Neural cell (in vitro differentiated cells): ENCODE measurements around the gene ERVW-1. TPM values are rescaled to one million over a fixed set of nuclear protein-coding genes. Genes with fewer than 3 reads are reported as not detected.

ENCODE experiments used
- H2AFZ ChIP-seq: fragments of 200-600, 300-800 bp; sonication (generic), shearing (Covaris generic); 2 replicates; pipeline ENCODE4 v1.6.0; 2014; ENCODE audit warnings: low read depth, mild to moderate bottlenecking, antibody characterized with exemption, low read length, moderate library complexity
- H3F3A ChIP-seq: fragments of 200-600 bp; shearing (Covaris generic); 2 replicates; pipeline ENCODE4 v1.6.1; 2016; ENCODE audit warnings: mild to moderate bottlenecking, moderate library complexity, mixed read lengths, antibody characterized with exemption, low read length; ENCODE audit not compliant: insufficient read depth, poor library complexity, severe bottlenecking
- H3K27ac ChIP-seq: fragments of 200-600, 300-800 bp; sonication (generic), shearing (Covaris generic); 2 replicates; pipeline ENCODE4 v1.5.1; 2014; ENCODE audit warnings: mild to moderate bottlenecking, low read length, moderate library complexity
- H3K27me3 ChIP-seq: fragments of 300-800, 200-600 bp; sonication (generic), shearing (Covaris generic); 2 replicates; pipeline ENCODE4 v1.6.0; 2014; ENCODE audit warnings: mild to moderate bottlenecking, low read depth, low read length, moderate library complexity; ENCODE audit not compliant: insufficient read depth
- H3K36me3 ChIP-seq: fragments of 300-800, 200-600 bp; sonication (generic), shearing (Covaris generic); 2 replicates; pipeline ENCODE4 v1.5.1; 2014; ENCODE audit warnings: mild to moderate bottlenecking, antibody characterized with exemption, low read length, moderate library complexity; ENCODE audit not compliant: insufficient read depth
- H3K4me2 ChIP-seq: fragments of 300-800, 200-600 bp; sonication (generic), shearing (Covaris generic); 2 replicates; pipeline ENCODE4 v1.6.0; 2014; ENCODE audit warnings: mild to moderate bottlenecking, low read length
- H3K4me3 ChIP-seq: fragments of 300-800, 200-600 bp; sonication (generic), shearing (Covaris generic); 2 replicates; pipeline ENCODE4 v1.5.1; 2014; ENCODE audit warnings: mild to moderate bottlenecking, low read length, moderate library complexity
- H3K79me2 ChIP-seq: fragments of 200-600 bp; shearing (Covaris generic); replicated peaks from 2 replicates; pipeline ENCODE4 v1.6.0; 2014; ENCODE audit warnings: mild to moderate bottlenecking, low read length, moderate library complexity; ENCODE audit not compliant: insufficient read depth
- H3K9ac ChIP-seq: fragments of 300-800, 200-600 bp; sonication (generic), shearing (Covaris generic); 2 replicates; pipeline ENCODE4 v1.6.1; 2016; ENCODE audit warnings: mild to moderate bottlenecking, low read length, mixed read lengths
- H3K9me2 ChIP-seq: fragments of 200-600 bp; shearing (Covaris generic); 2 replicates; pipeline ENCODE4 v1.6.1; 2016; ENCODE audit warnings: mild to moderate bottlenecking, low read length, mixed read lengths; ENCODE audit not compliant: insufficient read depth
- H3K9me3 ChIP-seq: fragments of 200-600, 300-800 bp; sonication (generic), shearing (Covaris generic); 2 replicates; pipeline ENCODE4 v1.6.1; 2016; ENCODE audit warnings: mild to moderate bottlenecking, mixed run types, low read length, moderate library complexity, mixed read lengths
- H4K20me1 ChIP-seq: fragments of 200-600 bp; shearing (Covaris generic); 2 replicates; pipeline ENCODE4 v1.6.1; 2016; ENCODE audit warnings: mild to moderate bottlenecking, mixed run types; ENCODE audit not compliant: insufficient read depth
- CTCF ChIP-seq: fragments of 450-650 bp; IDR thresholded peaks from 2 replicates; pipeline ENCODE4 v1.5.1; 2014; ENCODE audit warnings: antibody characterized with exemption, mild to moderate bottlenecking, moderate library complexity; ENCODE audit not compliant: poor library complexity, severe bottlenecking
- EP300 ChIP-seq: fragments of 450-650 bp; conservative IDR thresholded peaks from 2 replicates; pipeline ENCODE4 v1.6.1; 2014; ENCODE audit warnings: antibody characterized with exemption, mild to moderate bottlenecking, moderate library complexity; ENCODE audit not compliant: poor library complexity, severe bottlenecking
- EZH2 ChIP-seq: fragments of 200-600, 300-800 bp; shearing (Covaris generic), sonication (generic); IDR thresholded peaks from 2 replicates; pipeline ENCODE4 v1.6.1; 2014; ENCODE audit warnings: antibody characterized with exemption, low read length, borderline replicate concordance, mild to moderate bottlenecking; ENCODE audit not compliant: insufficient read depth, poor library complexity, severe bottlenecking
- MXI1 ChIP-seq: fragments of 450-650 bp; conservative IDR thresholded peaks from 2 replicates; pipeline ENCODE4 v1.6.1; 2014; ENCODE audit warnings: antibody characterized with exemption, mild to moderate bottlenecking; ENCODE audit not compliant: poor library complexity, severe bottlenecking
- POLR2AphosphoS5 ChIP-seq: IDR thresholded peaks from 2 replicates; pipeline ENCODE4 v1.6.1; 2012
- RAD21 ChIP-seq: fragments of 450-650 bp; conservative IDR thresholded peaks from 2 replicates; pipeline ENCODE4 v1.6.1; 2014; ENCODE audit warnings: antibody characterized with exemption, mild to moderate bottlenecking, moderate library complexity
- REST ChIP-seq: IDR thresholded peaks from 2 replicates; pipeline ENCODE4 v1.6.1; 2012; ENCODE audit warnings: borderline replicate concordance
- SMC3 ChIP-seq: fragments of 450-650 bp; conservative IDR thresholded peaks from 2 replicates; pipeline ENCODE4 v1.6.1; 2014; ENCODE audit warnings: antibody characterized with exemption, mild to moderate bottlenecking, moderate library complexity; ENCODE audit not compliant: poor library complexity
- TAF1 ChIP-seq: IDR thresholded peaks from 2 replicates; pipeline ENCODE4 v1.6.1; 2012; ENCODE audit warnings: low read depth
- polyA plus RNA-seq: library from polyadenylated mRNA; depleted of rRNA; stranded (reverse); fragments of >200 nt; gene quantifications from 2 replicates; pipeline ENCODE4 v1.2.3, GENCODE V29; 2014

The ERVW-1 gene
- polyA plus RNA-seq, 1 donor from 2014 or later, result not detected

GRCh38 chr7:92461027-92462003 lies 16.4 kb downstream of the ERVW-1 start:
- Histone ChIP-seq H3F3A (no peaks in the 10 kb centered on the region), H3K4me2 (no peak overlapping the region), H3K9me2 (no peaks in the 10 kb centered on the region), H3K27ac (no peak overlapping the region), H3K79me2 (no peaks in the 10 kb centered on the region), H3K4me3 (no peak overlapping the region), H4K20me1 (no peaks in the 10 kb centered on the region), H3K36me3 (no peaks in the 10 kb centered on the region), H3K9ac (no peak overlapping the region), H3K27me3 (no peaks in the 10 kb centered on the region), H2AFZ (no peak overlapping the region), H3K9me3 (no peaks in the 10 kb centered on the region)
- TF ChIP-seq SMC3, result peak; percentile 53
- no peak for TF ChIP-seq EP300
- TF ChIP-seq CTCF, result peak; percentile 63
- TF ChIP-seq RAD21, result peak; percentile 41

- no peaks in the 10 kb centered on the region for H3K9me3 ChIP-seq
- H2AFZ ChIP-seq, result no peak overlapping the region
- H3K79me2 ChIP-seq, result no peaks in the 10 kb centered on the region
- H4K20me1 ChIP-seq, result no peaks in the 10 kb centered on the region
- no peak overlapping the region for H3K4me2 ChIP-seq
- no peaks in the 10 kb centered on the region for H3K36me3 ChIP-seq
- no peak overlapping the region for H3K27ac ChIP-seq
- no peaks in the 10 kb centered on the region for H3K9me2 ChIP-seq
- H3K9ac ChIP-seq, result no peak overlapping the region
- no peaks in the 10 kb centered on the region for H3K27me3 ChIP-seq
- TF ChIP-seq EZH2 (no peak), MXI1 (no peak), RAD21 (no peak), SMC3 (no peak), REST (no peak), POLR2AphosphoS5 (no peak), TAF1 (no peak), EP300 (no peak), CTCF (no peak)
- H3K4me3 ChIP-seq, result no peak overlapping the region
- H3F3A ChIP-seq, result no peaks in the 10 kb centered on the region
These were observed 17.2 kb downstream of the ERVW-1 start for GRCh38 chr7:92460510-92460909.
